ENCODE results near the gene CLSTN1.

CLSTN1 gene

GRCh38 chr1:9823943-9824701 is at the start of gene CLSTN1:
TSS of gene CLSTN1 (minus strand) at chr1:9823965. CDS start at chr1:9823733, 232 bp downstream.
- no peak for DNase-seq

- DNase-seq, result no peak
Measured at GRCh38 chr1:9873385-9873784, 49.6 kb upstream of the CLSTN1 start.

GRCh38 chr1:9872430-9873165 is 48.8 kb upstream of the CLSTN1 start:
- DNase-seq, result no peak

GRCh38 chr1:9871707-9872425 is 48.1 kb upstream of the CLSTN1 start:
- no peak for DNase-seq

- no peak for DNase-seq
Measured at GRCh38 chr1:9871021-9871420, 47.3 kb upstream of the CLSTN1 start.

GRCh38 chr1:9870572-9870971 is 46.8 kb upstream of the CLSTN1 start:
- DNase-seq, result no peak

GRCh38 chr1:9869831-9870251 is 46.1 kb upstream of the CLSTN1 start:
- DNase-seq, result no peak

- DNase-seq, result no peak
Measured at GRCh38 chr1:9868244-9868590, 44.5 kb upstream of the CLSTN1 start.

GRCh38 chr1:9867408-9868243 is 43.9 kb upstream of the CLSTN1 start:
- DNase-seq, result peak; percentile 7

GRCh38 chr1:9866836-9867235 is 43.1 kb upstream of the CLSTN1 start:
- DNase-seq, result no peak

- DNase-seq, result no peak
Measured at GRCh38 chr1:9865724-9866123, 42.0 kb upstream of the CLSTN1 start.

- DNase-seq, result no peak
Measured at GRCh38 chr1:9863371-9863770, 39.6 kb upstream of the CLSTN1 start.

- no peak for DNase-seq
Measured at GRCh38 chr1:9861360-9861759, 37.6 kb upstream of the CLSTN1 start.

GRCh38 chr1:9860887-9861286 is 37.1 kb upstream of the CLSTN1 start:
- DNase-seq, result no peak

GRCh38 chr1:9859281-9860014 is 35.7 kb upstream of the CLSTN1 start:
- no peak for DNase-seq

- DNase-seq, result no peak
Measured at GRCh38 chr1:9858293-9859035, 34.7 kb upstream of the CLSTN1 start.

GRCh38 chr1:9855186-9855585 is 31.4 kb upstream of the CLSTN1 start:
- DNase-seq, result no peak

- DNase-seq, result no peak
Measured at GRCh38 chr1:9853249-9853595, 29.5 kb upstream of the CLSTN1 start.

GRCh38 chr1:9852410-9853248 is 28.9 kb upstream of the CLSTN1 start:
- DNase-seq, result no peak

GRCh38 chr1:9852004-9852403 is 28.2 kb upstream of the CLSTN1 start:
- no peak for DNase-seq

All from NCI-H2081 treated with DMSO at 0.1 percent for 48 hours (cell line).